Nephron progenitor cell (in vitro differentiated cells): ENCODE results near the gene AFG3L2.

Source experiments
- DNase-seq: peaks from one replicate; pipeline ENCODE4 v3.0.0; 2021
- H3K27ac Mint-ChIP-seq: 2 replicates; pipeline ENCODE4 v1.8.0; 2021; ENCODE audit warnings: mild to moderate bottlenecking, moderate library complexity, mixed read lengths
- H3K27me3 Mint-ChIP-seq: 2 replicates; pipeline ENCODE4 v1.8.0; 2021; ENCODE audit warnings: mild to moderate bottlenecking, low read depth, mixed read lengths; ENCODE audit not compliant: poor library complexity
- H3K36me3 Mint-ChIP-seq: 2 replicates; pipeline ENCODE4 v1.8.0; 2021; ENCODE audit warnings: low read depth, mixed read lengths
- H3K4me1 Mint-ChIP-seq: 2 replicates; pipeline ENCODE4 v1.8.0; 2021; ENCODE audit warnings: mixed read lengths
- H3K4me3 Mint-ChIP-seq: 2 replicates; pipeline ENCODE4 v1.8.0; 2021; ENCODE audit warnings: mild to moderate bottlenecking, moderate library complexity, mixed read lengths
- H3K9me3 Mint-ChIP-seq: 2 replicates; pipeline ENCODE4 v1.8.0; 2021; ENCODE audit warnings: mild to moderate bottlenecking, moderate library complexity, mixed read lengths
- TF ChIP-seq, protein P1 (sequence below): fragments of 200-600 bp; sonication (generic); IDR thresholded peaks from 2 replicates; pipeline ENCODE4 v1.5.0; 2021; ENCODE audit warnings: antibody characterized with exemption

AFG3L2 gene

DNA sequence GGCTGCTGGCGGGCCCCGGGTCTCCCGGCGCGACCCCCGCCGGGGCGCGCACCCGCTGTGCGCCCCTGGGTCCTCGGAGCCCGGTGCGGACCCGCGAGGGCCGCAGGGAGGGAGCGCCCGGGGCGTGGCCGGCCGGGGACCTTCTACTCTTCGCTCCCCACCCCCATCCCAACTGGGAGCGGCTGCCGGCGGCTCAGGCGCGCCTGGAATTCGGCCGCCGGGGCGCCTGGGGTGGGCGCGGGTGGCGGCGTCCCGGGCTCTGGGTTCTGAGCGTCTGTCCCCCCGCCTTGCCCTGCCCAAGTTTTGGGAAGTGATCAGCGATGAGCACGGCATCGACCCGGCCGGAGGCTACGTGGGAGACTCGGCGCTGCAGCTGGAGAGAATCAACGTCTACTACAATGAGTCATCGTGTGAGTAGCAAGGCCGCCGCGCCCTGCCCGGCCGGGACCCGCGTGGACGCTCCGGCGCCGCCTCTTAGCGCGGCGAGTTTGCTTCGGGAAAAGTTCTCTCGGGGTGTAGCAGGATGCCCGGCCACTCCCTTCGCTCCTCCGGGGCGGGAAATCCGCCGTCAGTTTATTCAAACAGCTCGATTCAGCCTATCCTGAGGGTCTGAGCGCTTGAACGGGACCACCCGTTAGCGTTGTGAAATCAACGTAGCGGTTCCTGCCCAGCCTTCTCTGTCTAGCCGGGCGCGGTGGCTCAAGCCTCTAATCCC is 68.5 kb downstream of the AFG3L2 start:
- H3K36me3 Mint-ChIP-seq: peaks cover 39% of the 10 kb centered on the region
- H3K27ac Mint-ChIP-seq: no peak overlapping the region
- peak overlapping the region; percentile 82 for H3K4me3 Mint-ChIP-seq
- peaks cover 40% of the 10 kb centered on the region for H3K4me1 Mint-ChIP-seq
- H3K27me3 Mint-ChIP-seq: peaks cover 49% of the 10 kb centered on the region
- TF ChIP-seq, protein P1, sequence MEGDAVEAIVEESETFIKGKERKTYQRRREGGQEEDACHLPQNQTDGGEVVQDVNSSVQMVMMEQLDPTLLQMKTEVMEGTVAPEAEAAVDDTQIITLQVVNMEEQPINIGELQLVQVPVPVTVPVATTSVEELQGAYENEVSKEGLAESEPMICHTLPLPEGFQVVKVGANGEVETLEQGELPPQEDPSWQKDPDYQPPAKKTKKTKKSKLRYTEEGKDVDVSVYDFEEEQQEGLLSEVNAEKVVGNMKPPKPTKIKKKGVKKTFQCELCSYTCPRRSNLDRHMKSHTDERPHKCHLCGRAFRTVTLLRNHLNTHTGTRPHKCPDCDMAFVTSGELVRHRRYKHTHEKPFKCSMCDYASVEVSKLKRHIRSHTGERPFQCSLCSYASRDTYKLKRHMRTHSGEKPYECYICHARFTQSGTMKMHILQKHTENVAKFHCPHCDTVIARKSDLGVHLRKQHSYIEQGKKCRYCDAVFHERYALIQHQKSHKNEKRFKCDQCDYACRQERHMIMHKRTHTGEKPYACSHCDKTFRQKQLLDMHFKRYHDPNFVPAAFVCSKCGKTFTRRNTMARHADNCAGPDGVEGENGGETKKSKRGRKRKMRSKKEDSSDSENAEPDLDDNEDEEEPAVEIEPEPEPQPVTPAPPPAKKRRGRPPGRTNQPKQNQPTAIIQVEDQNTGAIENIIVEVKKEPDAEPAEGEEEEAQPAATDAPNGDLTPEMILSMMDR: no peak
- H3K9me3 Mint-ChIP-seq: peaks cover 36% of the 10 kb centered on the region
- peak; percentile 74 for DNase-seq

DNA sequence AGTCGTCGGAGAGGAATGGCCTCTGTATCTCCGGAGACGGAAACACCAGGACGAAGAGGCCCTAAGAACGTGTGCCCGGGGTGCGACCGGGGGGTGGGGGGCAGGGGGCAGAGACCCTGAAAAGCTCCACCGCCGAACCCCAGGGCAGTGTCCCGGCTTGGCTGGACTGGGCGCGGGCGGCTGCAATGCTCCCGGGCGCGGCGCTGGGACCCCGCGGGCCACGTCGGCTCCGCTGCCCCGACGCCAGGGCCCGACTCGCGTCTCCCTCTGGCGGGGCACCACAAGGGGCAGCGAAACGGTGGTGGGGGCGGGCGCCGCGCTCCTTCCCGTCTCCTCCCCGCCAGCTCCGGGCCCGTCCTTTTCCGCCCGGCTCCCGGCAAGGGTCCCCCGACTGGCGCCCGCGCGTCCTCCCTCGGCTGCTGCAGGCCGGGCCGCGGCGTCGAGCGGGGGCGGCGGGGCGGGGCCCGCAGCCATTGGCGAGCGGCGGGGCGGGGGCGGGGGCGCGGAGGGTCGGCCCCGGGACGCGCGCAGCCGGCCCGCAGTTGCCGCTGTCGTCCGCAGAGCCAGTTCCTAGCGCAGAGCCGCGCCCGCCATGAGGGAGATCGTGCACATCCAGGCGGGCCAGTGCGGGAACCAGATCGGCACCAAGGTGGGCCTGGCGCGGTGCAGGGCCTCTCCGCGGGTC is 69.2 kb downstream of the AFG3L2 start, which contains the start of gene TUBB6:
TSS of gene TUBB6 (plus strand) at position 541 of the 685 bp plus-strand sequence. CDS start at position 593, 52 bp downstream.
- DNase-seq: peak; percentile 76
- H3K27me3 Mint-ChIP-seq: peaks cover 49% of the 10 kb centered on the region
- peaks cover 32% of the 10 kb centered on the region for H3K36me3 Mint-ChIP-seq
- TF ChIP-seq, protein P1: no peak
- peak within 1 kb of the TSS; percentile 84 for H3K4me3 Mint-ChIP-seq
- H3K4me1 Mint-ChIP-seq: peaks cover 40% of the 10 kb centered on the region
- peaks cover 30% of the 10 kb centered on the region for H3K9me3 Mint-ChIP-seq
- H3K27ac Mint-ChIP-seq: no peak within 1 kb of the TSS

DNA sequence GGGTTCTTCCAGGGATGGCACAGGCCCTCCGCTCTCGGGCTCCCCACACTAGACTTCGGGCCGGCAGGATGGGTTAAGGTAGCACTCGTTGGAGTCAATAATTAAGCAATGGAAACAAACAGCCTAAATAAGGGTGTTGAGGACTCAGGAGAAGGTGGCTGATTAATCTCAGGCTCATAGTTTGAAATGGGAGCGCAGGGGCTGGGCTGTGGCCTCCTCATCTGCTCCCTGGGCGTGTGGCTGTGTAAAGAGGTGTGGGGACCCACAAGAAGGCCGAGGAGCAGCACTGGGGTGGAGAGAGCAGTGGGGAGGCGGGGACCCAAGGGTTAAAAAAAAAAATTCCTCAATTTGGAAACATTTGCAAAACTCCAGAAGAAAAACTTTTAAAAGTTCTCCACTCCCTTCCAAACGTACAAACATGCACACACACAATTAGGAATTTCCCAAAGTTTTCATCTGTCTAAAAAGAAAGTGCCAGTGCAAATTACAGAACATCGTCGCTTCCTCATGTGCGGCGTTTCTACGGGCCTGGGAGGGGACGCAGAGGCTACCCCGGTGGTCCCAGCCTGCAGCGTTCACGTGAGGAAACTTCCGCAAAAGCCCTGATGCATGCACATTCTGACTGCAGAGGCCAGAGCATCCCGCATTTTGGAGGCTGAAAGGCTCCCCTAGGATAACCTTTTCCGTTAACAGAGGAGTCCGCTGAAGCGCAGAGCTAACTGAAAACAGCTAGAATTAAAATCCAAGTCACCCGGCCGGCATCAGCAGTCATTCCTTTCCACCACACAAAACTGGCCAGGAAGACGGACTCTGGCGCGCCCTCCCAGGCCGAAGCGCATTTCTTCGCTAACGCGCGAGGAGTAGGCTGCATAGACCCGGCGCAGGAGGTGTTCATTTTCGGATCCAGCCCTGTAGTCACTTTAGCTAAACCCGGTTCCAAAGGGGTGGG is 70.0 kb downstream of the AFG3L2 start:
- peaks cover 49% of the 10 kb centered on the region for H3K27me3 Mint-ChIP-seq
- peaks cover 25% of the 10 kb centered on the region for H3K36me3 Mint-ChIP-seq
- H3K9me3 Mint-ChIP-seq: peaks cover 23% of the 10 kb centered on the region
- peaks cover 40% of the 10 kb centered on the region for H3K4me1 Mint-ChIP-seq
- peak; percentile 51 for DNase-seq
- peak overlapping the region; percentile 84 for H3K4me3 Mint-ChIP-seq
- TF ChIP-seq, protein P1: no peak
- no peak overlapping the region for H3K27ac Mint-ChIP-seq

DNA sequence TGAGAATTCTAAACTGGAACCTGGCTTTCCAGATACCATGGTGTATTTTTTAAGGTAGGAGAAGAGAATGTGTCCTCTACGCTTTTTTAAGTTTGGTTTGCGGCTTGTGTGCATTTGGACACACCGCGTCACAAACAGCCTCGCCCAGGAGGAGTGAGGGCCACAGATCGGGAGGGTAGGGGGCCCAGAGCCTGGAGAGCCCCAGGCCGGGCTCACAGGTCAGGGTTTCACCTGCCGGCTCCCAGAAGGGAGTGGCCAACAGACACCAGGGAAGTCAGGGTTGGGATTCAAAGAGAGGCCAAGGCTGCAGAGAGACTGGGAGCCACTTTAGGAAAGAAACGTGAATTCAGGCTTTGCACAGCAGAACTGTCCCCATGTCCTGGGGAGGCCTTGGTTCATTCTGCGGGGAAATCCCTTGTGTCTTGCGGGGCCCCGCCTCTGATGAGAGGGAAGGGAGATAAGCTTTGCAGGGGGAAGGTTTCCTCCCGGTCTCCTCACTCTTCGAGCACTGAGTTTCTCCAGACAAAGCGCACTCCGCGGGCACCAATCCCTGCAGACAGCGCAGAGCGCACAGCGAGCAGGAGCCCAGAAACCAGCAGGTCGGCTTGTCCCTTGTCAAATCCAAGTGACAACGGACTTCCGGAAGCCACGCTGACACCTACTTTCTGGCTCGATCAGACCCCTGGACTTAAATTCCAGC is 70.9 kb downstream of the AFG3L2 start:
- H3K9me3 Mint-ChIP-seq: peaks cover 14% of the 10 kb centered on the region
- H3K27me3 Mint-ChIP-seq: peaks cover 49% of the 10 kb centered on the region
- peak; percentile 31 for DNase-seq
- no peak overlapping the region for H3K27ac Mint-ChIP-seq
- H3K4me3 Mint-ChIP-seq: peak overlapping the region; percentile 84
- TF ChIP-seq, protein P1: no peak
- H3K4me1 Mint-ChIP-seq: peaks cover 44% of the 10 kb centered on the region
- H3K36me3 Mint-ChIP-seq: peaks cover 16% of the 10 kb centered on the region

DNA sequence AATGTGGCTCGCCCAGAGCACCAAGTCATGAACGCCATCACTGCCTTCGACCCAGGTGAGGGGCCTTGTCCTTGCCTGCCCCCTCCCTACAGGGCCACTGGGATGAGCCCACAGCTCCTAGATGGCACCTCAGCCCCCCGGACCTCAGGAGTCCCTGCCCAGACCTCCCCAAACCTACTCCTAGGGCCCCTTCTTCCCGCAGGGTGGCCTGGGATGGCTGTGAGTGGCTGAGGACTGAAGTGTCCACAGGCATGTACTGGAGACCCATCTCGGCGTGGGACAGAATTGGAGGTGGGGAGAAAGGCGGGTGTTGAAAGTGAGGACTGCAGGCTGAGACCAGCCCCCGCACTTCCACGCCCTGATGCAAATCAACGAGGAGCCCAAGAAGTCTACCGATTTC is 71.8 kb downstream of the AFG3L2 start:
- Mint-ChIP-seq H3K4me1 (peaks cover 46% of the 10 kb centered on the region), H3K4me3 (no peak overlapping the region), H3K36me3 (peaks cover 8% of the 10 kb centered on the region), H3K9me3 (peaks cover 7% of the 10 kb centered on the region), H3K27me3 (peaks cover 49% of the 10 kb centered on the region), H3K27ac (no peak overlapping the region)
- TF ChIP-seq, protein P1: no peak
- no peak for DNase-seq
